H9 (cell line): ENCODE results near the gene ITGB6. TPM values are rescaled to one million over a fixed set of nuclear protein-coding genes. Genes with fewer than 3 reads are reported as not detected.

ENCODE experiments used
- DNase-seq: peaks from one replicate; pipeline ENCODE4 v3.0.0-alpha.2; 2017
- H2AFZ ChIP-seq: one replicate; pipeline ENCODE4 v1.6.1; 2013; ENCODE audit warnings: mild to moderate bottlenecking, low read length, control low read depth, moderate library complexity
- H2AK5ac ChIP-seq: 2 replicates; pipeline ENCODE4 v1.6.1; 2013; ENCODE audit warnings: low read length, control low read depth, mixed read lengths; ENCODE audit not compliant: insufficient read length
- H2BK120ac ChIP-seq: one replicate; pipeline ENCODE4 v1.6.1; 2013; ENCODE audit warnings: low read depth, mild to moderate bottlenecking, low read length, control low read depth, inconsistent platforms; ENCODE audit not compliant: poor library complexity, severe bottlenecking
- H2BK12ac ChIP-seq: 2 replicates; pipeline ENCODE4 v1.6.1; 2013; ENCODE audit warnings: low read length, control low read depth, mixed read lengths, low read depth; ENCODE audit not compliant: insufficient read length
- H2BK15ac ChIP-seq: 2 replicates; pipeline ENCODE4 v1.6.1; 2013; ENCODE audit warnings: low read depth, low read length, control low read depth
- H2BK20ac ChIP-seq: one replicate; pipeline ENCODE4 v1.6.1; 2013; ENCODE audit warnings: low read depth, mild to moderate bottlenecking, low read length, control low read depth, inconsistent platforms; ENCODE audit not compliant: poor library complexity, severe bottlenecking
- H2BK5ac ChIP-seq: 2 replicates; pipeline ENCODE4 v1.6.1; 2013; ENCODE audit warnings: low read length, control low read depth, mixed read lengths; ENCODE audit not compliant: insufficient read length
- H3K14ac ChIP-seq: 2 replicates; pipeline ENCODE4 v1.6.1; 2013; ENCODE audit warnings: low read length, control low read depth; ENCODE audit not compliant: insufficient read depth
- H3K18ac ChIP-seq: 2 replicates; pipeline ENCODE4 v1.6.1; 2013; ENCODE audit warnings: low read depth, mild to moderate bottlenecking, mixed read lengths, low read length, control low read depth; ENCODE audit not compliant: insufficient read length
- H3K23ac ChIP-seq: 2 replicates; pipeline ENCODE4 v1.6.1; 2013; ENCODE audit warnings: low read length, control low read depth, mixed read lengths, low read depth; ENCODE audit not compliant: insufficient read length
- H3K23me2 ChIP-seq: 2 replicates; pipeline ENCODE4 v1.6.1; 2013; ENCODE audit warnings: low read depth, mild to moderate bottlenecking, mixed read lengths, low read length, control low read depth; ENCODE audit not compliant: insufficient read length, poor library complexity, severe bottlenecking
- H3K27ac ChIP-seq: 2 replicates; pipeline ENCODE4 v1.5.1; 2013; ENCODE audit warnings: low read length, control low read depth, mixed read lengths, low read depth; ENCODE audit not compliant: insufficient read length
- H3K27me3 ChIP-seq: 2 replicates; pipeline ENCODE4 v1.6.1; 2013; ENCODE audit warnings: low read length, control low read depth, inconsistent platforms; ENCODE audit not compliant: insufficient read depth
- H3K4ac ChIP-seq: 2 replicates; pipeline ENCODE4 v1.6.1; 2013; ENCODE audit warnings: low read depth, mild to moderate bottlenecking, control low read depth, inconsistent platforms, low read length, moderate library complexity
- H3K4me1 ChIP-seq: 2 replicates; pipeline ENCODE4 v1.6.1; 2013; ENCODE audit warnings: low read length, control low read depth, inconsistent platforms; ENCODE audit not compliant: insufficient read depth
- H3K4me2 ChIP-seq: 2 replicates; pipeline ENCODE4 v1.6.1; 2013; ENCODE audit warnings: low read length, control low read depth, mixed read lengths; ENCODE audit not compliant: insufficient read length, insufficient read depth
- H3K56ac ChIP-seq: 2 replicates; pipeline ENCODE4 v1.6.1; 2013; ENCODE audit warnings: low read depth, mild to moderate bottlenecking, mixed read lengths, low read length, control low read depth; ENCODE audit not compliant: insufficient read length
- H3K79me1 ChIP-seq: 2 replicates; pipeline ENCODE4 v1.6.1; 2013; ENCODE audit warnings: low read depth, mild to moderate bottlenecking, moderate library complexity, low read length, control low read depth, inconsistent platforms; ENCODE audit not compliant: insufficient read depth, poor library complexity, severe bottlenecking
- H3K79me2 ChIP-seq: 2 replicates; pipeline ENCODE4 v1.6.1; 2013; ENCODE audit warnings: low read length, control low read depth, inconsistent platforms; ENCODE audit not compliant: insufficient read depth
- H3K9ac ChIP-seq: 2 replicates; pipeline ENCODE4 v1.6.1; 2013; ENCODE audit warnings: low read length, control low read depth, mixed read lengths; ENCODE audit not compliant: insufficient read length; ENCODE audit errors: extremely low read depth
- H3K9me3 ChIP-seq: one replicate; pipeline ENCODE4 v1.6.1; 2013; ENCODE audit warnings: low read depth, low read length, inconsistent platforms; ENCODE audit not compliant: control insufficient read depth
- H3T11ph ChIP-seq: one replicate; pipeline ENCODE4 v1.6.1; 2013; ENCODE audit warnings: mild to moderate bottlenecking, low read length, control low read depth, inconsistent platforms
- H4K20me1 ChIP-seq: one replicate; pipeline ENCODE4 v1.6.1; 2013; ENCODE audit not compliant: control insufficient read depth, insufficient read length, insufficient read depth
- H4K5ac ChIP-seq: 2 replicates; pipeline ENCODE4 v1.6.1; 2013; ENCODE audit warnings: low read depth, mild to moderate bottlenecking, mixed read lengths, low read length, control low read depth; ENCODE audit not compliant: insufficient read length
- H4K8ac ChIP-seq: replicated peaks from 2 replicates; pipeline ENCODE4 v1.6.1; 2013; ENCODE audit warnings: low read length, control low read depth, mixed read lengths, low read depth; ENCODE audit not compliant: insufficient read length
- H4K91ac ChIP-seq: 2 replicates; pipeline ENCODE4 v1.6.1; 2013; ENCODE audit warnings: low read depth, mild to moderate bottlenecking, moderate library complexity, mixed read lengths, low read length, control low read depth; ENCODE audit not compliant: insufficient read length
- H3K27ac Mint-ChIP-seq, 3 experiments: 2 replicates in 2 of 3; 3 replicates in 1 of 3; pipeline ENCODE4 v1.8.0; 2020 to 2021; ENCODE audit warnings: mixed read lengths in 3 of 3, mild to moderate bottlenecking in 1 of 3, moderate library complexity in 1 of 3
- H3K27me3 Mint-ChIP-seq: 2 replicates; pipeline ENCODE4 v1.8.0; 2021; ENCODE audit warnings: low read depth, mild to moderate bottlenecking, moderate library complexity, mixed read lengths
- H3K36me3 Mint-ChIP-seq, 3 experiments: 2 replicates in 2 of 3; 3 replicates in 1 of 3; pipeline ENCODE4 v1.8.0; 2020 to 2021; ENCODE audit warnings: low read depth in 3 of 3, mixed read lengths in 3 of 3; ENCODE audit not compliant: insufficient read depth in 1 of 3
- H3K4me1 Mint-ChIP-seq, 2 experiments: 2 replicates each; pipeline ENCODE4 v1.8.0; 2020; ENCODE audit warnings: mixed read lengths in 2 of 2
- H3K4me3 Mint-ChIP-seq, 2 experiments: 2 replicates in 1 of 2; 3 replicates in 1 of 2; pipeline ENCODE4 v1.8.0; 2020 to 2021; ENCODE audit warnings: mild to moderate bottlenecking in 2 of 2, mixed read lengths in 2 of 2, moderate library complexity in 1 of 2
- H3K9me3 Mint-ChIP-seq, 2 experiments: 2 replicates in 1 of 2; 3 replicates in 1 of 2; pipeline ENCODE4 v1.8.0; 2020; ENCODE audit warnings: mild to moderate bottlenecking in 2 of 2, mixed read lengths in 2 of 2, moderate library complexity in 1 of 2
- CTCF ChIP-seq: fragments of 200-600 bp; sonication (generic); conservative IDR thresholded peaks from 3 replicates; pipeline ENCODE4 v1.8.0; 2021; ENCODE audit warnings: antibody characterized with exemption, mild to moderate bottlenecking
- WGBS: extraction: QIAGEN DNeasy Blood & Tissue Kit; methylation state at CpG from one replicate; pipeline ENCODE4 v1.1.7; 2013; ENCODE audit warnings: missing lambda C conversion rate, low lambda C conversion rate, mixed read lengths; ENCODE audit not compliant: insufficient read length; ENCODE audit errors: extremely low coverage; 5-methylcytosine and 5-hydroxymethylcytosine counted together
- total RNA-seq: library from RNA; stranded (reverse); gene quantifications from 2 replicates; pipeline ENCODE4 v1.2.1, GENCODE V29; 2021

ITGB6 gene
- total RNA-seq, 1 experiment from 2014 or later: not detected

- H3K9ac ChIP-seq: no peak overlapping the region
Observed at GRCh38 chr2:160169471-160169870, 30.6 kb downstream of the ITGB6 start.

More at GRCh38 chr2:160169471-160169870, 30.6 kb downstream of the ITGB6 start:
- Histone ChIP-seq H2BK5ac (no peak overlapping the region), H4K20me1 (no peaks in the 10 kb centered on the region), H3K23me2 (no peaks in the 10 kb centered on the region), H4K5ac (no peak overlapping the region), H4K91ac (no peak overlapping the region), H3K79me1 (no peaks in the 10 kb centered on the region), H4K8ac (no peak overlapping the region), H3K27me3 (no peaks in the 10 kb centered on the region), H2BK120ac (no peak overlapping the region), H3K4me2 (no peak overlapping the region), H3K56ac (no peak overlapping the region), H2BK20ac (no peak overlapping the region), H3K23ac (no peak overlapping the region), H2BK12ac (no peak overlapping the region), H3K18ac (no peak overlapping the region), H3K79me2 (no peaks in the 10 kb centered on the region), H3K14ac (no peak overlapping the region), H3K4me1 (no peaks in the 10 kb centered on the region), H2BK15ac (no peak overlapping the region), H3K9me3 (no peaks in the 10 kb centered on the region), H2AFZ (no peak overlapping the region), H3K4ac (no peak overlapping the region), H3K27ac (no peak overlapping the region), H2AK5ac (no peak overlapping the region), H3T11ph (no peak overlapping the region)
- TF ChIP-seq CTCF: no peak
- no peak overlapping the region for H3K27ac Mint-ChIP-seq
- DNase-seq: no peak
- WGBS: no CpG with 5 or more reads among the region's 3 CpGs
- H3K36me3 Mint-ChIP-seq: no peaks in the 10 kb centered on the region
- no peaks in the 10 kb centered on the region for H3K27me3 Mint-ChIP-seq
- no peaks in the 10 kb centered on the region; a peak in 1 of 4 replicates for H3K4me1 Mint-ChIP-seq
- H3K4me3 Mint-ChIP-seq: no peak overlapping the region
- H3K9me3 Mint-ChIP-seq: no peaks in the 10 kb centered on the region
